AML-193 (cell line): ENCODE data around the gene ALDH1A2.

Source experiments
- DNase-seq, 2 experiments: peaks; one replicate each; lab custom pipeline; 2025; lab: John Stamatoyannopoulos, UW

Gene ALDH1A2

GRCh38 chr15:57943171-57943570 is 122.3 kb downstream of the ALDH1A2 start:
- DNase-seq, result no peak

GRCh38 chr15:57941816-57942215 is 123.7 kb downstream of the ALDH1A2 start:
- DNase-seq, result no peak

- no peak for DNase-seq
These were observed 133.2 kb downstream of the ALDH1A2 start for GRCh38 chr15:57932348-57932747.

GRCh38 chr15:57931570-57931969 is 133.9 kb downstream of the ALDH1A2 start:
- no peak for DNase-seq

- DNase-seq, result no peak
These were observed 138.3 kb downstream of the ALDH1A2 start for GRCh38 chr15:57927091-57927631.

- no peak for DNase-seq
These were observed 139.9 kb downstream of the ALDH1A2 start for GRCh38 chr15:57925650-57926049.

GRCh38 chr15:57924598-57924997 is 140.9 kb downstream of the ALDH1A2 start:
- no peak for DNase-seq

GRCh38 chr15:57923750-57924149 is 141.8 kb downstream of the ALDH1A2 start:
- DNase-seq, result no peak

- DNase-seq, result no peak
These were observed 142.2 kb downstream of the ALDH1A2 start for GRCh38 chr15:57923306-57923705.

- no peak for DNase-seq
These were observed 142.7 kb downstream of the ALDH1A2 start for GRCh38 chr15:57922776-57923175.

GRCh38 chr15:57921371-57921770 is 144.1 kb downstream of the ALDH1A2 start:
- DNase-seq, result no peak

GRCh38 chr15:57920911-57921310 is 144.6 kb downstream of the ALDH1A2 start:
- DNase-seq, result no peak

- no peak for DNase-seq
These were observed 145.8 kb downstream of the ALDH1A2 start for GRCh38 chr15:57919754-57920153.

GRCh38 chr15:57917998-57918397 is 147.5 kb downstream of the ALDH1A2 start:
- DNase-seq, result no peak

GRCh38 chr15:57916695-57917094 is 148.8 kb downstream of the ALDH1A2 start:
- DNase-seq, result no peak

GRCh38 chr15:57915827-57916531 is 149.5 kb downstream of the ALDH1A2 start:
- no peak for DNase-seq

- DNase-seq, result no peak
These were observed 151.0 kb downstream of the ALDH1A2 start for GRCh38 chr15:57914350-57915055.

- no peak for DNase-seq
These were observed 154.3 kb downstream of the ALDH1A2 start for GRCh38 chr15:57911247-57911646.

- no peak for DNase-seq
These were observed 154.8 kb downstream of the ALDH1A2 start for GRCh38 chr15:57910672-57911071.

- DNase-seq, result no peak
These were observed 156.1 kb downstream of the ALDH1A2 start for GRCh38 chr15:57909388-57909787.

- no peak for DNase-seq
These were observed 161.9 kb downstream of the ALDH1A2 start for GRCh38 chr15:57903626-57904025.
